Activated CD4-positive, CD25-positive, alpha-beta regulatory T cell treated with anti-CD3 and anti-CD28 coated beads, Interleukin-2, amount 50 U/mL, for 72 hours (primary cell): ENCODE measurements around the gene CEP41.

Experiments
- DNase-seq: peaks from one replicate; pipeline ENCODE4 v3.0.0; 2021

The CEP41 gene

GRCh38 chr7:130417213-130417612 lies 23.6 kb downstream of the CEP41 start:
- DNase-seq: no peak

DNA sequence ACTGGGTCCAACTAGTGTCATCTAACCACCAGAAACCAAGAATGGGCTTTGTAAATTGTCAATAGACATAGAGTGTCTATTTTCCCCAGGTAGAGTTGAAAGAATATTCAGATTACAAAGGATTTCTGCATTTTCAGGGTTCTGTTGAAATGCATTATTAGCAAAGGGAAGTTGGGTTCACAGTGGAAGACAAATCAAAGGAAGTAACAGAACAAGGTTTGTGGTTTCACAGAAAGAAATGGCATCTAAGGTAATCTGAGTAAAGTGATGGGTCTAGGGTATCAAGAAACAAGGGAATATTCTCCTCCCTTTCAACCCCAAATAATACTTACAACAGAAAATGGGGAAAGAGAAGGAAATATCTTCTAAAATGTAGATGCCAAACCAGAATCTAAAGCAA lies 25.8 kb downstream of the CEP41 start:
- DNase-seq: no peak

- DNase-seq: no peak
Observed at GRCh38 chr7:130413201-130413600, 27.6 kb downstream of the CEP41 start.

- no peak for DNase-seq
Observed at GRCh38 chr7:130410868-130411541, 29.8 kb downstream of the CEP41 start.

- no peak for DNase-seq
Observed at GRCh38 chr7:130409712-130410072, 31.1 kb downstream of the CEP41 start.

- DNase-seq: no peak
Observed at GRCh38 chr7:130409067-130409711, 31.6 kb downstream of the CEP41 start.

DNA sequence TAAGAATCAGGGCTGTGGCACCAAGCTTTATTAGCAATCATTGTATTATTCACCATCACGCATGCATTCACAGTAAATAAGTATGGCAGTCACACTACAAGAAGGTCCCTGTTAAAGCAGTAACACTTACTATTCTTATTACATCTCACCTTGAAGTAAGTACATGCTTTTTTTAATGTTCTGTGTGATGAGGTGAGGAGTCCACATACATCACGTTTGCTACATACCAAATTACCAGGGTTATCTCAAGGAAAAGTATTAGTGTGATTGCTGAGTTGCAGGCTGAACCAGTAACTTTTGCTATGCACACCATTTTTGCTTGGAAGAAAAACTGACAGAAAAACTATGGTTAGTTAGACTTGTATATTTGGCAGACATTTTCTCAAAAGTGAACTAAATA lies 35.8 kb downstream of the CEP41 start:
- no peak for DNase-seq

DNA sequence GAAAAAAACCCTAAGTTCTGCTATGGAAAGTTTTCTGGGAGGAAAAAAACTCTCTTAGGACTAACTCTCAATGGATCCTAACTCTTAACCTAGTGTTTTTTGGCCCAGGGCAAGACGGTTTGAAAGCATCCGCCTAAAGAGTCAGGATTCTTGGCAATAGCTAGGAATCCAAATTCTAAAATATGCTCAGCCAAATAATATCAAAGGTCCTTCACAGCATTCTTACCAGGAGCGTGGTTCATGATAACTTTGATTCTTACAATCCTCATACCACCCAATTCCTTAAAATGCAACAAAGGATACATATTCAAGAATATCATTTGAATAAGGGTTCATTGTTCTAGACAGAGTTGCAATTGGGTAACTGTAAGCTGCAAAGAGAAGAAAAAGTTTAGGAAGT lies 39.2 kb downstream of the CEP41 start:
- no peak for DNase-seq

DNA sequence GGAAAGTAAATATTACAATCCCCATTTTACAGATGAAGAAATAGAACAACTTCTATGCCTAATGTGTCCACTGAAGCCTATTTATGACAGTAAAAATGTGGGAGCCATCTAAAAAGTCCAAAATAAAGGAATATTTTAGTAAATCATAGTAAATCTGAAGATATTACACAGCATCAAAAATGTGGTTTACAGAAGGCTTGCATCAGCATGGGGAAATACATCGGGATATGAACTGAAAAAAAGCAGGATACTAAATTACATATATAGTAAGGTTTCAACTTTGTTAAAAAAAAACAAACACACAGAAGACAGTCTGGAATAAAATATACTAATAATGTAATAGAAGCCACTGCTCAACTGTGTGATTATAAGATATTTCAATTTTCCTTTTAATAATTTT lies 39.7 kb downstream of the CEP41 start:
- DNase-seq: no peak

- DNase-seq: no peak
Observed at GRCh38 chr7:130400120-130400572, 40.7 kb downstream of the CEP41 start.

GRCh38 chr7:130398526-130399090 lies 42.2 kb downstream of the CEP41 start:
- DNase-seq: no peak

DNA sequence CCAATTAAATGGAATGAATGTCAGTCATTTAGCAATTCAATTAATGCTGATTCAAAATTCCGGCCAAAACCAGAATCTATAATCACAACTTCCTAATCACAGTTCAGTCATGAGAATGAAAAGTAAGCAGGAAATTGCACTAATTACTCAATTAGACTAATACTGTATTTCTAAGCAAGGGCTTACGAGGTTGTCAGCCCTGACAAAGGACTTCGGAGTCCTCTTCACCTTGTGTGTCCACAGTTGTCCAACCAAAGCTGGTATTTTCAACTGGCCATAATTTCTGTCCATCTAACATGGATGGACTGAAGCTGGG lies 43.1 kb downstream of the CEP41 start:
- DNase-seq: no peak

GRCh38 chr7:130397051-130397757 lies 43.6 kb downstream of the CEP41 start:
- DNase-seq: no peak

GRCh38 chr7:130396109-130396508 lies 44.7 kb downstream of the CEP41 start:
- no peak for DNase-seq

DNA sequence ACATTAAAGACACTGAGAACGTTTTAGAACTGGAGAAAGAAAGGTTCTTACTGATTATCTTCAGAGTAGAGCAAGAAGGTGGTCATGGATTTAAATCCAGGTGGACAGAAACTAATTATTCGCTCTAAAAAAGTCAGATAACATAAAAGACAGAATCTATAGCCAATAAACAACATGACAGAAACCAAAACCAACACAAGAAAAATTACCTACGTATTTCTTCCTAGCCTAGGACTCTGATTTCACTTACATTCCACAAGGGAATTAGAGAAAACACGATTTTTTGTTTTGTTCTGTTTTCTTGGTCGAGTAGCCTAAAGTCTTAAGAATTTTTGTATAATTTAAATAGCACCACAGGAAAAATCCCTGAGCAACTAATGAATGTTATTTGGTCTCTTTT lies 45.4 kb downstream of the CEP41 start:
- no peak for DNase-seq

GRCh38 chr7:130394421-130395195 lies 46.2 kb downstream of the CEP41 start:
- DNase-seq: no peak

DNA sequence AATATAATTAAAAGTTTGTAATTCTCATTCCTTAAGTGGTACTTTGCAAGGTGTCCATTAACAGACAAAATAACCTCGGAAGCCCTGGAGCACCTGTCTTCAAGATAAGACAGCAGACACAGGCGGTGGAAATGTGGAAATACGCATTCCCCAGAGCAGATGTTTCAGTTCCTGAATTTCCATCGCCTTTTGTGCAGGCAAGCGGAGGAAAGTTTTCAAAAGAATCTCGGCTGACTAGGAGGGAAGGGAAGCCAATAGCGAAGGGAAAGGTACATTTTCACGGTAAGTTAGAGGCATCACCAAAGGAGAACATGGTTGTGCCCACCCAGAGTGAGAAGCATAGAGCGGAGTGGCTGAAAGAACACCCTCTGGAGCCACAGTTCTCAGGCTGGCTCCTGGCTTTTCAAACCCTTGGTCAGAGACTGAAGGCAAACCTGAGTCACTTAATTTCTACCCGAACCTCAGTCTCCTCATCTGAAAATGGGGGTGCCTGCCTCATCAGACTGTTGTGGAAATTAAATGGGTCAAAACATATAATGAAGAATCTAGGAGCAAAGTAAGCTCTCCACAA lies 46.9 kb downstream of the CEP41 start:
- no peak for DNase-seq

DNA sequence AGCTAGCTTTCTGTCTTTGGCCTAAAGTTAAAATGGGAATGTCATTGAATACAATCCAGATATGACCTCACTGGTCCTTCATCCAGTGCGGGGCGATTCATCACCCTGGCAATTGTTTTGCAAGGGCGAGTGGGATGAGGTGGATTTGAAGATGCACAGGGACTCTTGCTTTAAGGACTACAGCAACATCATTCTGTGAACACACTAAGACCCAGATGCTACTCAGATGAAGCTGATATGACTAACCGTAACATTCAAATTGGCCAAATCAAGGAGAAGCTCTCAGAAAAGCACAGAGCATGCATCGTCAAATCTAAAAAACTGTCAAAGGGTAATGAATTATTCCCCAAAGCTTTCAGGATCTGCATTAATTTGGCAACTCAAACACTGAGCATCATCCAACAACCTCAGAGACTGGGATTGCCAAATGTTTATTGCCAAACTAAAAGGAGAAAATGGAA lies 47.7 kb downstream of the CEP41 start:
- no peak for DNase-seq

- no peak for DNase-seq
Observed at GRCh38 chr7:130390486-130390885, 50.3 kb downstream of the CEP41 start.

DNA sequence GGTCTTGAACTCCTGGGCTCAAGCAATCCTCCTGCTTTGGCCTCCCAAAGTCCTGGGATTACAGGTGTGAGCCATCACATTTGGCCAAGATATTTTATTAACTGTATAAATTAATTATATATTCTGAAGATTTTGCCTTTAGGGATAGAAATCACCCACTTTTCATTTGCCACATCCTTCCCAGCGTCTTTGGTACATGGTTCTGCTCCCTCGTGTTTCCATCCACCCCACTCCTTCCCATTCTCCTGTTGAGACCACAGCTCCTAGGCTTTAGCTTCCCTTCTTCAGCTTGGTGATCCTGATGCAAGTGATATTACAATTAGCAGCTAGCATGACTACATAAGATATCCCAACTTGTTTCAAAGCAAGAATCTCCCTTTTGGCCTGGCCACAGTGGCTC lies 52.1 kb downstream of the CEP41 start:
- no peak for DNase-seq

DNA sequence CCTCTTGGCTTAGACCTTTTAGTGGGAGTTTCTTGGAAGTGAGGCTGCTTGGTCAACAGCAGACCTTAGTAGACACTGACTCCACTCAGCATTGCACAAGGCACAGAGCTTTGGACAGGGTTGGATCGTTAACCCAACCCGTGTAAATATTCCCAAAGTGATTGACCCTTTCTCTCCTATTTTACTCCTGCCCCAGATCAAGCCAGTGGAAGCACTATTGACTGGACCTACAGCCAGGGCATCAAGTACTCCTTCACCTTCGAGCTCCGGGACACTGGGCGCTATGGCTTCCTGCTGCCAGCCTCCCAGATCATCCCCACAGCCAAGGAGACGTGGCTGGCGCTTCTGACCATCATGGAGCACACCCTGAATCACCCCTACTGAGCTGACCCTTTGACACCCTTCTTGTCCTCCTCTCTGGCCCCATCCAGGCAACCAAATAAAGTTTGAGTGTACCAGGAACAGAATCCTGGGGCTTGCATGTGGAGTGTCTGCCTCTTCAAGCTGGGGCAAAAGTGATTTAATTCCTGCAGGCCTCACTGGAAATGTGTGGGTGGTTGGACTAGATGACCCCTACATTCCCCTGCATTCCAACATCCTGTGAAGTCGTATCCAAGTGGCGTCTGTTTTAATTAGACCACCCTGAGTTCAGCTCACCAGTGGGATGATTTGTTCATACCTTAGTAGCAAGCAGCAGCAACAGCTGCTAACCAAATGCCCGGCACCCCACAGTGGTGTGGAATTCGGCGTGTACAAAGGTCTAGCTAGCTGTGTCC lies 53.0 kb downstream of the CEP41 start:
- DNase-seq: no peak

DNA sequence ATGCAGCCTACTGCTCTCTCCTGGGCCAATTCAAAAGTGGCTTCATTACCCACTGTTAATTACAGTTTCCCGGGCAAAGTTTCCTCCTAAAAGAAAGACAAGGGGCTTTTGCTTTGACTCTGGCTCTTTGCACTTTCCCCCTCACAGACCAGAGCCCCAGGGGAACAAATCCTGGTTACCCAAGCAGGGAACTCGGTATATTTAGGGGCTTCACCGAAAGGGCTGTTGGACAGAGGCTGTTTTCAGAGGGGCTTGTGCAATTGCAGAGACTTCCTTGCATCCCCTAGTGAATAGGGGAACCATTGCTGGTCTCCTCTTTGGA lies 53.5 kb downstream of the CEP41 start:
- DNase-seq: no peak
